HG02943 (cell line): ENCODE measurements around the gene CXCR4.
"Not testable (repeated sequence)": the region's sequence is repeated elsewhere in the genome, so short reads cannot be mapped to it uniquely, and the experiment has no call there.

Experiments used
- ATAC-seq: cut with Tn5 transposase; IDR thresholded peaks from one replicate; pipeline ENCODE4 v1.9.1; 2021; ENCODE audit warnings: mild to moderate bottlenecking, low read depth, moderate library complexity; ENCODE audit not compliant: unreplicated experiment

The CXCR4 gene

DNA sequence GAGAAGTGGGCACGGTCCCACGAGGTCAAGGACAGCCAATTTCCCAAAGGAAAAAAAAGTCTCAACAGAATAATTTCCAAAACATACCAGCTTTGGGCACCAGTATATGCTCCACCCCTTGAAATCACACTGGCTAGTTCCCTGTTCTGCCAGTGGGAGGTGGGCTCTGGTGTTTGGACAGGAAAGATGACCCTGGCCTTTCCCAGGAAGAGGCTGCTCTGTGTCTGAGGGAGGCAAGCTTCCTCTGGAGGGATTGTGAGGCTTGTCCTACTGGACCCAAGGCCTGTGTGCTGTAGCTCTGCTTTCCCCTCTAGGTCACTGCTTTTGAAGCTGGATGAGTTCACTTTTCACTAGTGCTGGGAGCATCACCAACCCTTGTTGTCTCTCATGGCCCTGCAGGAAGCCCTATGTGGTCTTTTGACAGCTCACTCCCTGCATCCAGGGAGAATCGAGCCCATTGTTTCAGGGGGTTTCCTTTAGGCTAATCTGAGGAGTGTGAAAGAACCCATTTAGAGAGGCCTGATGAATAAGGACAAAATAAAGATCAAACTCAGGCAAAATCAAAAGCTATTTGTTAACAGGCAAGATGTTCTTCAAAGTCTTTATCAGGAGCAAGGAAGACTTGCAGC is 36.3 kb downstream of the CXCR4 start:
- no peak for ATAC-seq

DNA sequence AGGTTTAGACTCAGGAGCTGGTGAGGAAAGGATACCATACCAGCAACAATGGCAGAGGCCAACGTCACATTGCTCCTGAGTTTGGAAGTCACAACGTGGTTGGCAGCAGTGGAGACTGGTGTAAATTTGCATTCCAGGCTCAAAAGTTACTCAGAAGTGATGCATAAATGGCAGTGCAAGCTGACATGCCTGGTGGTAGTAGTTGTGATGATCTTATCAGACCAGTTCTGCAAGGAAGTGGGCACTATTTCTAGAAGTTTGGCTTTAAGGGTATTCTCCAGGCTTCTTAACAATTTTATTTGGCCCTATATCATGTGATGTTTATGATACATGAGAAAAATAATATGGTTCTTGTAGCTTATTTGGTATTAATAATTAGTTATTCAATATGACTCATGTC is 37.8 kb downstream of the CXCR4 start:
- ATAC-seq, result no peak

DNA sequence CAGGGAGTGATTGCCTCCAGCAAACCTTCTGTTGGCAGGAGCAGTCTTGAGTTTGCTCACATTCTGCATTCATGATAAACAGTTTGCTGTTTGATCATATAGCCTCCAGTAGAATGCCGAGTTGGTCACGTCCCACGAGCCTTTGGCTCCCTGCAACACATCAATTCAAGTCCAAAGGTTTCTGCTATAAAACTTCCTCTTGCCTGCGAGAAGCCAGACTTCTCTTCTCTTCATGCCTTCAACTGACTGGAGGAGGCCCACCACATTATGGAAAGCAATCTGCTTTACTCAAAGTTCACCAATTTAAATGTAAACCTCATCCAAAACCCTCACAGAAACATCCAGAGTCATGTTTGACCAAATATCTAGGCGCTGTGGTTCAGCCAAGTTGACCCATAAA is 40.8 kb downstream of the CXCR4 start:
- no peak for ATAC-seq

DNA sequence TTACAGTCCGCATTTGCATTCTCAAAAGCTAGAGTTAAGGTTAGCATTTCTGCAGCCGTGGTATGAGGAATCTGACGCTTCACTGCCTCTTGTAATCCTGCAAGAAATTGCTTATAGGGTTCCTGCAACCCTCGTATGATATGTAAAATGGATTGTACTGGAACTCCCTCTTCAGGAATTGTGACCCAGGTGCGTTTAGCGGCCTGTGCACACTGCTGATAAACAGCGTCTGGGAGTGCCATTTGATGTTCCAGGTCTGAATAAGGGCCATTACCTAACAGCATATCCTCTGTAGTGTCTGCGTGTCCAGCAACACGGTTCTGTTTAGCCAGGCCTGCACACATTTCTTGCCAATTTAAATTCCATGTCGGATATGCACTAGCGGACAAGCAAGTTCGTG is 42.5 kb downstream of the CXCR4 start:
- no peak for ATAC-seq

DNA sequence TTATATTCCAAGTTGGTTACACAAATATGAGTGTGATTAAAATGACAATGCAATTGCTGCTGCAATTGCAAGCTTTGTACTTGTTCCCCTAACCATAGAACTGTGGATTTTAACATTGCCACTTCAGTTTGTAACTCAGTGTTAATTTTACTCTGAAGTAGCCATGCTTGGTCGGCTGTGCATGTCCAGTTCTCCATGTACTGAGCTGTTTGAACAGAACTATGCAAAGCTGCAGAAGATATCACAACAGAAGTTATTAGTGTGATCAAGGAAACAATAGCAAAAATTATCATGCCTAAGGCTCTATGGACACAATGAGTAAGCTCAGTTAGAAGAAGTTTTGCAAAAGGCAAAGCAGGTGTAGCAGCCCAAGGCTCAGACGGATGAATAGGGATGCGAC is 45.3 kb downstream of the CXCR4 start:
- ATAC-seq, result no peak

DNA sequence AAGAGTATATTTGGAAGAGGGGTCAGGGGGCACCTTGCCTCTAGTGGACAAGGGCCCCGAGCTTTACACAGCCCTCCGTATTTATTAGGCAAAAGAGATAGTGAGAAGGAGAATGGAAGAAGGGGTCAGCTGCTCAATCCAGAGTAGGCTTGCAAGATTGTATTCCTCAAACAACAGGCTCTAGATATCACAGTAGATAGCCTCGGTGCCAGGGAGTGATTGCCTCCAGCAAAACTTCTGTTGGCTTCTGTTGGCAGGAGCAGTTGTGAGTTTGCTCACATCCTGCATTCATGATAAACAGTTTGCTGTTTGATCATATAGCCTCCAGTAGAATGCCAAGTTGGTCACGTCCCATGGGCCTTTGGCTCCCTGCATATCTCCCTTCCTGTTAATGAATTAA is 46.1 kb downstream of the CXCR4 start:
- ATAC-seq, result not testable (repeated sequence)

DNA sequence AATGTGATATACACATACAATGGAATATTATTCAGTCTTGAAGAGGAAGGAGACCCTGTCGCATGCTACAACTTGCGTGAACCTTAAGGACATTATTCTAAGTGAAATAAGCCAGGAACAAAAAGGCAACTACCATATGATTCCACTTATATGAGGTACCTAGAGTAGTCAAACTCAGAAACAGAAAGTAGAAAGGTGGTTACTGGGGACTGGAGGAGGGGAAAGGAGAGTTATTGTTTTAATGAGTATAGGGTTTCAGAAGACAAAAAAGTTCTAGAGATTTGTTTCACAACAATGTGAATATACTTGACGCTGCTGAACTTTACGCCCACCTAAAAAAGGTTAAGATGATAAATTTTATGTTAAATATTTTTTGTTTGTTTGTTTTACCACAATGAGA is 47.0 kb downstream of the CXCR4 start:
- ATAC-seq, result no peak

DNA sequence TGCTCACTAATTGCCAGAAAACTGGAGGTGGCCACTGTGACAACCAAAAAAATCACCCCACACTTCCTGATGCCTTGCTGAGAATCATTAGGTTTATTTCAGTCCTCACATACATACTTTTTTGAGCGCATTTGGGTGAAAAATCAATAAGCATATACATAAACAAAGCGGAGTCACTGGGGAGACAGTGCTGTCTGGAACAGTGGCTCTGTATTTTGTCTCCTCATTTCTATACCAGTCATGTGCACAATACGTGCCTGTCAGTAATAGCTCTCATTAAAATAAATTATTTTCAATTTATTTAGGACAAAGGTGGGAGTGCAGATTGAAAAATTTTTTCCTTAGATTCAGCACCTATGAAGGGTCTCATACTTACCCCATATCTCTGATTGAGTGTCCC is 48.2 kb downstream of the CXCR4 start:
- ATAC-seq, result no peak

DNA sequence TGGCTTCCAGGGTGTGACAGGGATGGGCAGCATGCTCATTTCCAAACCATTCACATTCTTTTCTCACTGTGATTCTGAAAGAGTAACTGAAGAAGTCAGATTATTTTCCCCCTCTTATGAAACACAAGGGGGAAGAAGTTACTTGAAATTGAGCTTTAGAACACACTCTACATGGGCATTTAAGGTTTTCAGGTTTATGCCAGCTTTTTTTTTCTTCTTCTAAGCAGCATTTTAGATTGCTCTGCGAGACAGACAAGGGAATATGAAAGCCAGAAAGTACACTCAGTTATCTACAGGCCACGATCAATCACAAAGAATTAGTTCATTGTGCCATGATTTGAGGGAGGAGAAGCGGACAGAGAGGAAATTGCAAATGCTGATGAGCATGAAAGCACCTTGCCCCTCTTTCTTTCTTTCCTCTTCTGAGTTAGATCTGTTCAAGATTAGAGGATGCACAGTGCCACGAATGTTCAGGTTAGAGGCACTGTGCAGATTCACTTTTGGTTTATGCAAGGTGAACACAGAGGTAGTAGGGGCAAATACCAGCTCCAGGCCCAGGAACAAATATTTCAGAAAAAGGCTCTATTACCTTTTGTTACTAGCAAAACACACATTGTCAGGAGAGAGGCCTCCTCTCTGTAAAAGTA is 49.2 kb downstream of the CXCR4 start:
- ATAC-seq, result no peak

DNA sequence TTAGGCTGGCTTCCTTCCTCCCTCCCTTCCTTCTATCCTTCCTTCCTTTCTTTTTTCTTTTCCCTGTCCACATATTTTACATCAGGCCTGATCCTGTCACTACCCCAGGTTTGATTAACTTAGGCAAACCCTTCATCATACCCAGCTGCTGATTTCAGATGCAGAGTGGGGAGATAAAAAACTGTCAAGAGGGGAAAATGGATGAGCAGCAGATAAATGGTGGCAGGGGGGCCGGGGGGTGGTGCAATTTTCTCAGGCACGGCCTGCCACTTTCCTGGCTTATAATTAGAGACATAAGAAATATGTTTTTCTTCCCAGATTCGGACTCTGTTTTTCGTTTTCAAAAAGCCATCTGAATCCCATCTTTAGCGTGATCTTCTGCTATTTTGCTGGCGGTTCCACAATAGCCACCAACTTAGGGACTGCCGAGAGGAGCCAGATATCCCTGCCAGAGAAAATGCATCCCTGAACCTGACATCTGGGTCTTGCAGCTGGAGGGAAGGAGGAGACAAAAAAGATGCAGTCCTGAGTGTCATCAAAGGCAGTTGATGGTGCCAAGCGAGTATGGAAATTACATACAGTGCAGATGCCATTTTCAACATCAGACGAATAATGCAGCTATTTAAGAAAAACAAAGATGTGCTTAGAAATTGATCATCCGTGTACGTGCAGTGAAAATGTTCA is 49.9 kb downstream of the CXCR4 start:
- ATAC-seq, result no peak

DNA sequence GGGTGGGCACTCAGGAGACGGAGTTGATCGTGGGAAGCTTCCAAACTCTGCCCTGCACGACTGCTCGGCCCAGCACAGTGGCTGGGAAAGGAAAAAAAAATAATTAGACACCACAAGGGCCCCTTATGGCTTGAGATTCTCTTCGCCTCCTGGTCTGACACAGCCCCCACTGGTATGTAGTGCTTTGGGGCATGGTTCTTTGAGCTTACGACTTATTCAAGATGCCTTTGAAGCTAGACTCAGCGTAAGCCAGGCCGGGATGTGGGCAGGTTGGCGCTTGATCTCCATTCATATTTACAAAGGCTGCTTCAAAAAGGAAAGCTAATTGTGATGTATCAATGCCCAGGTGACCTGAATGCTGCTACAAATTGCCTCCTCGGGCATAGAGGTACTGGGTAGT is 50.5 kb downstream of the CXCR4 start:
- ATAC-seq, result no peak

DNA sequence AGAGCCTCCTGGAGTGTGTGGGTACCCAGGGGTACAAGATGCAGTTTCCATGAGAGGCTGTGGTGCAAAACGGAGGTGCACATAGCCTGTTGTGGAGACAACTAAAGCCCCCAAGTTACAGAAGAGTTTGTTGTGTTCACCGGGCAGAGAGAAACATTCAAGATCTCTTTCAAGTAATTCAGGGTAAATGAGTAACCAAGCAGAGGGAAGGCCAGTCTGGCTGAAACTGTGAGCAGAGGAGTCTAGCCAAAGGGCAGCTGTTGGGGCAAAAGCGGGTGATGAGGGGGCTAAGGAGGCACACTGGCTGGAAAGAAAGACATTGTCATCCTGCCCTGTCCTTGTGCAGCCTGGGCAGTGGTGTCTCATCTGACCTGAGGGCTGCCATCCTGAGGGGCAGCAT is 52.0 kb downstream of the CXCR4 start:
- ATAC-seq, result peak; percentile 87

DNA sequence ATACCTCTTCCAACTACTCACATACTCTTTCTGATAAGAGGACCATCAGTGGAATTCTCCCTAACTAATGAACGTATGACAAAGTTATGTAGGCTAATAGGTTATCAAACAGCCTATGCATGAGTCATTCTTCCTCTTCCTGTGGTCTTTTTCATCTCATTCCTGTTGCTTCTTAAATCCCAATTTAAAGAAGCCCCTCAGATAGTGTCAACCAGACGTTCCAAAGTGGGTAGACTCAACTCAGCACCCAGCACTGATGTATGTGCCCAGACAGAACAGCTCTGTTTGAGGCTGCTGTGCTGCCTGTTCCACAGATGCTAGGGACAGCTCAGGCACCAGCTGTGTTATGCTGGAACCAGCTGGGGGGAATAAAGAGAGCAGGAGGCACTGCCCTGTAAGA is 52.6 kb downstream of the CXCR4 start:
- ATAC-seq, result peak; percentile 38
